HCT116 (cell line): Measurements from ENCODE around the gene HSF2BP. TPM values are rescaled to one million over a fixed set of nuclear protein-coding genes. Genes with fewer than 3 reads are reported as not detected.

ENCODE experiments used
- ATAC-seq: fragments of 200-7000 bp; cut with Tn5 transposase; 2 replicates; pipeline ENCODE4 v1.9.1; 2020; ENCODE audit warnings: mild to moderate bottlenecking, moderate library complexity
- BruUV-seq: library from RNA; stranded (reverse); fragments of 400-500 nt; replicated peaks from 2 replicates; lab custom pipeline; 2021; lab: Mats Ljungman, UMichigan
- CTCF ChIA-PET: fragments of 300-600 bp; sonication (Branson Sonifier 250); formaldehyde crosslinking; loops from one replicate; lab custom pipeline; 2021; ENCODE audit warnings: antibody characterized with exemption; lab: Charles Lee
- POLR2A ChIA-PET: fragments of 300-600, 350-600 bp; sonication (Branson Sonifier 250); formaldehyde crosslinking; loops from one replicate; lab custom pipeline; 2021; ENCODE audit warnings: antibody characterized with exemption; lab: Charles Lee
- RAD21 ChIA-PET, 2 experiments: fragments of 300-600 bp; sonication (Branson Sonifier 250); formaldehyde crosslinking; loops; one replicate each; lab custom pipeline; 2023; ENCODE audit warnings: low total read pairs in 2 of 2; ENCODE audit not compliant: uncharacterized antibody in 2 of 2, unreplicated experiment in 2 of 2, low non-redundant PET in 1 of 2; lab: Charles Lee
- DNase-seq: peaks from one replicate; pipeline ENCODE4 v3.0.0-alpha.2; 2010; ENCODE audit warnings: low read depth, low spot score
- H2AFZ ChIP-seq: fragments of 200-600 bp; shearing (Covaris generic), sonication (generic); 2 replicates; pipeline ENCODE4 v1.6.1; 2017; ENCODE audit warnings: low read depth, mixed run types, mixed read lengths, antibody characterized with exemption, low read length; ENCODE audit not compliant: poor library complexity, severe bottlenecking
- H3K27ac ChIP-seq: 2 replicates; pipeline ENCODE4 v1.5.1; 2012; ENCODE audit warnings: low read depth, low read length
- H3K27me3 ChIP-seq: fragments of 200-600 bp; sonication (generic); 2 replicates; pipeline ENCODE4 v1.6.1; 2016; ENCODE audit warnings: mixed run types, low read length, mixed read lengths; ENCODE audit not compliant: insufficient read depth
- H3K36me3 ChIP-seq, 2 experiments: fragments of 200-500 bp in 1 of 2; fragments of 200-600 bp in 1 of 2; sonication (Bioruptor generic) in 1 of 2; sonication (generic) in 1 of 2; 2 replicates each; pipeline versions ENCODE4 v1.5.1 to v1.6.1; 2014 to 2016; ENCODE audit warnings: low read length in 2 of 2, inconsistent platforms in 1 of 2, mixed read lengths in 1 of 2, mixed run types in 1 of 2; ENCODE audit not compliant: insufficient read depth in 2 of 2, control insufficient read depth in 1 of 2
- H3K4me1 ChIP-seq, 2 experiments: fragments of 200-600 bp in 1 of 2; sonication (generic) in 1 of 2; 2 replicates each; pipeline versions ENCODE4 v1.5.1 to v1.6.1; 2012 to 2017; ENCODE audit warnings: low read length in 2 of 2, inconsistent platforms in 1 of 2, mild to moderate bottlenecking in 1 of 2, mixed read lengths in 1 of 2, mixed run types in 1 of 2, moderate library complexity in 1 of 2; ENCODE audit not compliant: insufficient read depth in 2 of 2, control insufficient read depth in 1 of 2
- H3K4me2 ChIP-seq: fragments of 200-600 bp; sonication (generic); 2 replicates; pipeline ENCODE4 v1.6.1; 2017; ENCODE audit warnings: mixed run types, low read length, mixed read lengths
- H3K4me3 ChIP-seq, 2 experiments: fragments of 200-600 bp in 1 of 2; sonication (generic) in 1 of 2; replicated peaks in 1 of 2; 2 replicates each; pipeline ENCODE4 v1.5.1; 2011 to 2016; ENCODE audit warnings: low read length in 2 of 2, control low read depth in 1 of 2, low read depth in 1 of 2, mild to moderate bottlenecking in 1 of 2, mixed read lengths in 1 of 2, mixed run types in 1 of 2
- H3K79me2 ChIP-seq: fragments of 200-600 bp; sonication (generic); 2 replicates; pipeline ENCODE4 v1.6.1; 2017; ENCODE audit warnings: mild to moderate bottlenecking, mixed run types, low read length, moderate library complexity, mixed read lengths; ENCODE audit not compliant: insufficient read depth
- H3K9ac ChIP-seq: fragments of 200-600 bp; sonication (generic); 2 replicates; pipeline ENCODE4 v1.6.1; 2016; ENCODE audit warnings: low read length, mixed read lengths
- H3K9me2 ChIP-seq: fragments of 200-600 bp; sonication (generic), shearing (Covaris generic); 2 replicates; pipeline ENCODE4 v1.6.1; 2017; ENCODE audit warnings: mixed run types, mild to moderate bottlenecking, moderate library complexity; ENCODE audit not compliant: insufficient read depth
- H3K9me3 ChIP-seq, 2 experiments: fragments of 200-500 bp in 1 of 2; fragments of 200-600 bp in 1 of 2; sonication (Bioruptor generic) in 1 of 2; sonication (generic) in 1 of 2; 2 replicates each; pipeline ENCODE4 v1.6.1; 2014 to 2017; ENCODE audit warnings: low read length in 2 of 2, mixed read lengths in 2 of 2, inconsistent platforms in 1 of 2, low read depth in 1 of 2, mild to moderate bottlenecking in 1 of 2, mixed run types in 1 of 2, moderate library complexity in 1 of 2; ENCODE audit not compliant: control insufficient read depth in 1 of 2, insufficient read depth in 1 of 2
- H4K20me1 ChIP-seq: fragments of 200-600 bp; sonication (generic), shearing (Covaris generic); 2 replicates; pipeline ENCODE4 v1.6.1; 2017; ENCODE audit warnings: mixed run types, mild to moderate bottlenecking, moderate library complexity; ENCODE audit not compliant: insufficient read depth
- CTCF ChIP-seq, 3 experiments: fragments of 200-600 bp in 1 of 3; sonication (generic) in 1 of 3; IDR thresholded peaks in 2 of 3; conservative IDR thresholded peaks in 1 of 3; 2 replicates each; pipeline ENCODE4 v1.5.1; 2012 to 2017; ENCODE audit warnings: low read depth in 2 of 3, low read length in 2 of 3, antibody characterized with exemption in 1 of 3, borderline replicate concordance in 1 of 3, control low read depth in 1 of 3, mild to moderate bottlenecking in 1 of 3, mixed read lengths in 1 of 3, mixed run types in 1 of 3, moderate library complexity in 1 of 3; ENCODE audit not compliant: insufficient read depth in 1 of 3
- EGR1 ChIP-seq: IDR thresholded peaks from 2 replicates; pipeline ENCODE4 v1.6.1; 2012; ENCODE audit warnings: low read depth
- EZH2 ChIP-seq: fragments of 200-600 bp; sonication (generic); IDR thresholded peaks from 2 replicates; pipeline ENCODE4 v1.6.1; 2017; ENCODE audit warnings: antibody characterized with exemption, mixed run types
- FOSL1 ChIP-seq: IDR thresholded peaks from 2 replicates; pipeline ENCODE4 v1.6.1; 2012; ENCODE audit warnings: low read depth
- JUND ChIP-seq: IDR thresholded peaks from 2 replicates; pipeline ENCODE4 v1.6.1; 2012
- POLR2A ChIP-seq: IDR thresholded peaks from 2 replicates; pipeline ENCODE4 v1.7.0; 2011; ENCODE audit warnings: borderline replicate concordance; ENCODE audit not compliant: insufficient read depth, insufficient read length; ENCODE audit errors: extremely low read depth
- POLR2AphosphoS5 ChIP-seq: IDR thresholded peaks from 2 replicates; pipeline ENCODE4 v1.6.1; 2011; ENCODE audit warnings: mild to moderate bottlenecking, low read depth, low read length, moderate library complexity
- SP1 ChIP-seq: IDR thresholded peaks from 2 replicates; pipeline ENCODE4 v1.6.1; 2012; ENCODE audit warnings: low read depth
- SRF ChIP-seq: IDR thresholded peaks from 2 replicates; pipeline ENCODE4 v1.6.1; 2012; ENCODE audit warnings: low read depth
- TCF7L2 ChIP-seq: IDR thresholded peaks from 2 replicates; pipeline ENCODE4 v1.7.0; 2011; ENCODE audit warnings: borderline replicate concordance, inconsistent platforms; ENCODE audit not compliant: insufficient read depth, insufficient read length; ENCODE audit errors: extremely low read depth
- YY1 ChIP-seq: IDR thresholded peaks from 2 replicates; pipeline ENCODE4 v1.6.1; 2011; ENCODE audit warnings: low read length, low read depth, moderate library complexity, mild to moderate bottlenecking; ENCODE audit not compliant: insufficient replicate concordance; ENCODE audit errors: extremely low read depth
- ZFX ChIP-seq: fragments of 450-650 bp; IDR thresholded peaks from 2 replicates; pipeline ENCODE4 v1.6.1; 2017
- ZNF274 ChIP-seq: fragments of 200-500 bp; sonication (Bioruptor generic); IDR thresholded peaks from 2 replicates; pipeline ENCODE4 v1.6.1; 2014; ENCODE audit warnings: mild to moderate bottlenecking, low read depth, low read length, inconsistent platforms
- intact Hi-C: fragments of 100-400 bp; cut with micrococcal nuclease; formaldehyde crosslinking; loops from 2 replicates; pipeline ENCODE4 v1.10.0; 2022
- total RNA-seq: library from RNA; stranded (reverse); gene quantifications from one replicate; pipeline ENCODE4 v1.2.1, GENCODE V29; 2021; ENCODE audit not compliant: unreplicated experiment
- TF ChIP-seq, protein P1 (sequence below): IDR thresholded peaks from 2 replicates; pipeline ENCODE4 v1.6.1; 2011; ENCODE audit warnings: mild to moderate bottlenecking, low read length, moderate library complexity; ENCODE audit not compliant: insufficient replicate concordance; ENCODE audit errors: extremely low read depth

The HSF2BP gene
- total RNA-seq, 1 experiment from 2014 or later, result 0.59 TPM

DNA sequence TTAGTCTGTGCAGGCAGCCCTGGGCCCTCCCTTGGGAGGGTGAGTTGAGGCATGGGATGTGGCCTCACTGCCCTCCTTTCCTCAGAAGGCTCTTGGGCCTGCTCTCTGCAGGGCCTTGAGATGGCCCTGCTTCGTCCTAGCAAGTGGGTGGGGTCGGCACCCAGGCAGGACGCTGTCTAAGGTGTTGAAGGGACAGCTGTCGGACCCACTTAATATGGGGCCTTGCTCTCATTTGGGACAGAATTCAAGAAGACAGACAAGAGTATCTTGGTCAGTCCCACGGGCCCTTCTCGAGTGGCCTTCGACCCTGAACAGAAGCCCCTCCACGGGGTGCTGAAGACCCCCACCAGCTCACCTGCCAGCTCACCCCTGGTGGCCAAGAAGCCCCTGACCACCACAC lies 33.7 kb upstream of the HSF2BP start:
- H3K9me3 ChIP-seq, result no peaks in the 10 kb centered on the region
- H3K9me2 ChIP-seq, result no peaks in the 10 kb centered on the region
- ATAC-seq (no peak), DNase-seq (no peak)
- no peak overlapping the region for H2AFZ ChIP-seq
- H3K27me3 ChIP-seq, result no peaks in the 10 kb centered on the region
- no peaks in the 10 kb centered on the region for H4K20me1 ChIP-seq
- no peaks in the 10 kb centered on the region for H3K4me1 ChIP-seq
- H3K4me3 ChIP-seq, result no peak overlapping the region
- peaks cover 36 to 61% of the 10 kb centered on the region in 2 experiments; a peak in 3 of 4 replicates for H3K36me3 ChIP-seq
- ChIA-PET RAD21 (no interaction called here), CTCF (no interaction called here), POLR2A (no interaction called here)
- intact Hi-C loops, result no loop called here
- no peak overlapping the region for H3K4me2 ChIP-seq
- TF ChIP-seq ZNF274 (no peak), POLR2A (no peak), ZFX (no peak), SP1 (no peak), SRF (no peak), EZH2 (no peak), JUND (no peak), FOSL1 (no peak), CTCF (IDR thresholded peaks at IDR 0.05 in 2 of 3, conservative IDR thresholded peaks at IDR 0.05 in 1 of 3; ENCODE audit: borderline replicate concordance in 1 of 3, insufficient read depth in 1 of 3, low read depth in 2 of 3, low read length in 2 of 3) (no peak), YY1 (no peak), POLR2AphosphoS5 (no peak)
- no TSS peak for BruUV-seq
- no peaks in the 10 kb centered on the region for H3K79me2 ChIP-seq
- H3K9ac ChIP-seq, result no peak overlapping the region
- H3K27ac ChIP-seq, result no peak overlapping the region

GRCh38 chr21:43691801-43692200 lies 32.5 kb upstream of the HSF2BP start:
- no peaks in the 10 kb centered on the region for H3K79me2 ChIP-seq
- TF ChIP-seq ZFX, result no peak
- no peak for TF ChIP-seq SP1
- no peak for TF ChIP-seq EGR1
- TF ChIP-seq EZH2, result no peak
- TF ChIP-seq YY1, result no peak
- TF ChIP-seq, protein P1, sequence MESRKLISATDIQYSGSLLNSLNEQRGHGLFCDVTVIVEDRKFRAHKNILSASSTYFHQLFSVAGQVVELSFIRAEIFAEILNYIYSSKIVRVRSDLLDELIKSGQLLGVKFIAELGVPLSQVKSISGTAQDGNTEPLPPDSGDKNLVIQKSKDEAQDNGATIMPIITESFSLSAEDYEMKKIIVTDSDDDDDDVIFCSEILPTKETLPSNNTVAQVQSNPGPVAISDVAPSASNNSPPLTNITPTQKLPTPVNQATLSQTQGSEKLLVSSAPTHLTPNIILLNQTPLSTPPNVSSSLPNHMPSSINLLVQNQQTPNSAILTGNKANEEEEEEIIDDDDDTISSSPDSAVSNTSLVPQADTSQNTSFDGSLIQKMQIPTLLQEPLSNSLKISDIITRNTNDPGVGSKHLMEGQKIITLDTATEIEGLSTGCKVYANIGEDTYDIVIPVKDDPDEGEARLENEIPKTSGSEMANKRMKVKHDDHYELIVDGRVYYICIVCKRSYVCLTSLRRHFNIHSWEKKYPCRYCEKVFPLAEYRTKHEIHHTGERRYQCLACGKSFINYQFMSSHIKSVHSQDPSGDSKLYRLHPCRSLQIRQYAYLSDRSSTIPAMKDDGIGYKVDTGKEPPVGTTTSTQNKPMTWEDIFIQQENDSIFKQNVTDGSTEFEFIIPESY, result no peak
- no peak for TF ChIP-seq SRF
- no peak for TF ChIP-seq FOSL1
- no peak for TF ChIP-seq CTCF (IDR thresholded peaks at IDR 0.05 in 2 of 3, conservative IDR thresholded peaks at IDR 0.05 in 1 of 3; ENCODE audit: borderline replicate concordance in 1 of 3, insufficient read depth in 1 of 3, low read depth in 2 of 3, low read length in 2 of 3)
- TF ChIP-seq ZNF274, result no peak
- no peak for TF ChIP-seq TCF7L2
- H3K4me2 ChIP-seq, result no peak overlapping the region
- ChIA-PET RAD21 (no interaction called here), CTCF (no interaction called here), POLR2A (no interaction called here)
- H3K9ac ChIP-seq, result no peak overlapping the region
- no peak overlapping the region for H3K4me3 ChIP-seq
- H3K9me2 ChIP-seq, result no peaks in the 10 kb centered on the region
- no peak for ATAC-seq
- H3K4me1 ChIP-seq, result no peaks in the 10 kb centered on the region
- H3K36me3 ChIP-seq, result peaks cover 47 to 72% of the 10 kb centered on the region in 2 experiments; a peak in 3 of 4 replicates
- no peaks in the 10 kb centered on the region for H3K9me3 ChIP-seq
- no peaks in the 10 kb centered on the region for H4K20me1 ChIP-seq
- no peak overlapping the region for H3K27ac ChIP-seq
- BruUV-seq, result no TSS peak
- no peaks in the 10 kb centered on the region for H3K27me3 ChIP-seq
- H2AFZ ChIP-seq, result no peak overlapping the region
- intact Hi-C loops, result no loop called here
- DNase-seq, result no peak
